ENCODE measurements around the gene EZR.

DNA sequence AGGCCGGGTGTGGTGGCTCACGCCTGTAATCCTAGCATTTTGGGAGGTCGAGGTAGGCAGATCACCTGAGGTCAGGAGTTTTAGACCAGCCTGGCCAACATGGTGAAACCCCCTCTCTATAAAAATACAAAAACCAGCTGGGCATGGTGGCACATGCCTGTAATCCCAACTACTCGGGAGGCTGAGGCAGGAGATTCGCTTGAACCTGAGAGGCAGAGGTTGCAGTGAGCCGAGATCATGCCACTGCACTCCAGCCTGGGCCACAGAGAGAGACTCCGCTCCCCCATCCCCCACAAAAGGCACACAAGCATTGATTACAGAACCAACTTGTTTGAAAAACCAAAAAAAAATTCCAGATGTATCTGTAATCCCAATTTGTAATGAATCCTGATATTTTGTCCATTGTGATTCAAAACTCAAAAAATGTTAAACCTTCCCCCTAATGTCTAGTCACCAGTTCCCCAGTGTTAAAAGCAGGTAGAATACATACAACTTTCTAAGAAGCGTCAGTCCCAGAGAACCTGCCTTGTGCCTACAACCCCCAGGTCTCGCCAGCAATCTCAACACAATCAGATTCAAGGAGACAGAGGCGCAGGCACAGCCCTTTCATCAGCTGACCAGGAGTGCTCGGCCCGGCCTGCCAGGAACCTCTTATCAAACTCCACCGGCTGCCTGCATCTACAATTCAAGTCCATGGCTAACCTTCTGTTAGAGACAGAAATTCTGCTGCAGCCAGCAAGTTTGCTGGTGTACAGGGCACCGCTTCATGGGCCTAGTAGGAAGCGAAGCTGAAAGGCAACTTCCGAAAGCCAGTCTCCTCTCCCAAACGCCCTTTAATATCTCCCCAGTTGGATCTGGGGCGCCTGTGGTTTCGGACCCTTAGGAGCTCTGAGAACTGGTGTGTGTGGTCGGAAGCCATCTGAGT, 2.1 kb downstream of the EZR start:
- TF ChIP-seq, protein P1, sequence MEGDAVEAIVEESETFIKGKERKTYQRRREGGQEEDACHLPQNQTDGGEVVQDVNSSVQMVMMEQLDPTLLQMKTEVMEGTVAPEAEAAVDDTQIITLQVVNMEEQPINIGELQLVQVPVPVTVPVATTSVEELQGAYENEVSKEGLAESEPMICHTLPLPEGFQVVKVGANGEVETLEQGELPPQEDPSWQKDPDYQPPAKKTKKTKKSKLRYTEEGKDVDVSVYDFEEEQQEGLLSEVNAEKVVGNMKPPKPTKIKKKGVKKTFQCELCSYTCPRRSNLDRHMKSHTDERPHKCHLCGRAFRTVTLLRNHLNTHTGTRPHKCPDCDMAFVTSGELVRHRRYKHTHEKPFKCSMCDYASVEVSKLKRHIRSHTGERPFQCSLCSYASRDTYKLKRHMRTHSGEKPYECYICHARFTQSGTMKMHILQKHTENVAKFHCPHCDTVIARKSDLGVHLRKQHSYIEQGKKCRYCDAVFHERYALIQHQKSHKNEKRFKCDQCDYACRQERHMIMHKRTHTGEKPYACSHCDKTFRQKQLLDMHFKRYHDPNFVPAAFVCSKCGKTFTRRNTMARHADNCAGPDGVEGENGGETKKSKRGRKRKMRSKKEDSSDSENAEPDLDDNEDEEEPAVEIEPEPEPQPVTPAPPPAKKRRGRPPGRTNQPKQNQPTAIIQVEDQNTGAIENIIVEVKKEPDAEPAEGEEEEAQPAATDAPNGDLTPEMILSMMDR (IDR thresholded peaks at IDR 0.05): no peak
- no peak for TF ChIP-seq EZH2 (IDR thresholded peaks at IDR 0.05; ENCODE audit: borderline replicate concordance, insufficient read depth, low read depth, low read length, poor library complexity, severe bottlenecking)
